CD4-positive, alpha-beta memory T cell (primary cell): ENCODE measurements around the gene MAG. TPM values are rescaled to one million over a fixed set of nuclear protein-coding genes. Genes with fewer than 3 reads are reported as not detected.

Experiments used
- CTCF ChIA-PET: fragments of 350-600 bp; sonication (Branson Sonifier 250); formaldehyde crosslinking; loops from one replicate; lab custom pipeline; 2021; ENCODE audit warnings: inconsistent platforms; ENCODE audit not compliant: partially characterized antibody; lab: Charles Lee
- POLR2A ChIA-PET: fragments of 350-600 bp; sonication (Branson Sonifier 250); formaldehyde crosslinking; loops from one replicate; lab custom pipeline; 2021; ENCODE audit not compliant: partially characterized antibody; lab: Charles Lee
- DNase-seq, 5 donors: peaks; one replicate each; pipeline versions ENCODE4 v3.0.0 to v3.0.0-alpha.2; 2020 to 2022; ENCODE audit warnings: mixed read lengths in 1 of 5
- H3K27ac ChIP-seq: one replicate; pipeline ENCODE4 v1.7.0; 2013; ENCODE audit warnings: low read depth, low read length
- H3K27me3 ChIP-seq: 2 replicates; pipeline ENCODE4 v1.7.0; 2013; ENCODE audit warnings: mild to moderate bottlenecking, low read length, moderate library complexity; ENCODE audit not compliant: insufficient read depth
- H3K36me3 ChIP-seq: 2 replicates; pipeline ENCODE4 v1.7.0; 2013; ENCODE audit warnings: mild to moderate bottlenecking, low read length, moderate library complexity; ENCODE audit not compliant: insufficient read depth
- H3K4me1 ChIP-seq: 2 replicates; pipeline ENCODE4 v1.7.0; 2013; ENCODE audit warnings: mild to moderate bottlenecking, low read length, moderate library complexity; ENCODE audit not compliant: insufficient read depth
- H3K4me3 ChIP-seq, 2 donors: one replicate each; pipeline ENCODE4 v1.7.0; 2013; ENCODE audit warnings: low read length in 2 of 2, mild to moderate bottlenecking in 1 of 2
- H3K9me3 ChIP-seq, 2 donors: one replicate each; pipeline ENCODE4 v1.7.0; 2013; ENCODE audit warnings: low read length in 2 of 2, control low read depth in 1 of 2; ENCODE audit not compliant: control insufficient read depth in 1 of 2
- H3K27ac Mint-ChIP-seq, 7 donors: one replicate each; pipeline ENCODE4 v1.8.0; 2020 to 2021; ENCODE audit warnings: mixed read lengths in 7 of 7, mild to moderate bottlenecking in 6 of 7, inconsistent platforms in 3 of 7, moderate library complexity in 3 of 7
- H3K27me3 Mint-ChIP-seq, 2 donors: one replicate each; pipeline ENCODE4 v1.8.0; 2020 to 2021; ENCODE audit warnings: mixed read lengths in 2 of 2
- H3K36me3 Mint-ChIP-seq, 2 donors: one replicate each; pipeline ENCODE4 v1.8.0; 2020 to 2021; ENCODE audit warnings: mixed read lengths in 2 of 2, inconsistent platforms in 1 of 2, mild to moderate bottlenecking in 1 of 2
- H3K4me1 Mint-ChIP-seq, 4 donors: one replicate each; pipeline ENCODE4 v1.8.0; 2020 to 2021; ENCODE audit warnings: mixed read lengths in 4 of 4, mild to moderate bottlenecking in 1 of 4
- H3K4me3 Mint-ChIP-seq, 8 donors: one replicate each; pipeline ENCODE4 v1.8.0; 2020 to 2021; ENCODE audit warnings: mixed read lengths in 8 of 8, mild to moderate bottlenecking in 7 of 8, moderate library complexity in 6 of 8, inconsistent platforms in 3 of 8
- H3K9me3 Mint-ChIP-seq, 8 donors: one replicate each; pipeline ENCODE4 v1.8.0; 2020 to 2021; ENCODE audit warnings: mixed read lengths in 8 of 8, mild to moderate bottlenecking in 5 of 8, inconsistent platforms in 3 of 8, moderate library complexity in 1 of 8
- intact Hi-C: fragments of 100-400 bp; cut with micrococcal nuclease; formaldehyde crosslinking; loops from one replicate; pipeline ENCODE4 v1.15.1; 2023
- polyA plus RNA-seq, 2 donors: library from polyadenylated mRNA; unstranded; fragments of 300-500 nt; fragmentation: Illumina TruSeq; gene quantifications; one replicate each; pipeline ENCODE4 v1.2.3, GENCODE V29; 2021
- total RNA-seq, 2 experiments: library from RNA; stranded (reverse); gene quantifications; one replicate each; pipeline ENCODE4 v1.2.3, GENCODE V29; 2021

The MAG gene
- total and polyA plus RNA-seq, 4 experiments from 2014 or later, result not detected

- ChIA-PET CTCF (no interaction called here), POLR2A (no interaction called here)
- no peaks in the 10 kb centered on the region for H3K9me3 ChIP-seq
- peaks cover 14% of the 10 kb centered on the region for H3K4me1 ChIP-seq
- no peak overlapping the region for H3K27ac ChIP-seq
- H3K36me3 ChIP-seq, result no peaks in the 10 kb centered on the region
- H3K9me3 Mint-ChIP-seq, result no peaks in the 10 kb centered on the region
- H3K36me3 Mint-ChIP-seq, result no peaks in the 10 kb centered on the region
- intact Hi-C loops, result no loop called here
- H3K4me3 ChIP-seq, result no peak overlapping the region
- no peaks in the 10 kb centered on the region for H3K27me3 Mint-ChIP-seq
- peaks cover 0 to 8% (median 5%) of the 10 kb centered on the region in 4 donors for H3K4me1 Mint-ChIP-seq
- no peak for DNase-seq
- no peaks in the 10 kb centered on the region for H3K27me3 ChIP-seq
- H3K4me3 Mint-ChIP-seq, result no peak overlapping the region
- no peak overlapping the region for H3K27ac Mint-ChIP-seq
Measured at GRCh38 chr19:35298561-35298972, 6.6 kb downstream of the MAG start.

GRCh38 chr19:35299523-35300338 is 7.8 kb downstream of the MAG start:
- Mint-ChIP-seq H3K9me3 (no peaks in the 10 kb centered on the region), H3K27ac (no peak overlapping the region), H3K36me3 (no peaks in the 10 kb centered on the region), H3K27me3 (no peaks in the 10 kb centered on the region), H3K4me1 (peaks cover 0 to 8% (median 3%) of the 10 kb centered on the region in 4 donors), H3K4me3 (no peak overlapping the region)
- no peaks in the 10 kb centered on the region for H3K27me3 ChIP-seq
- H3K27ac ChIP-seq, result no peak overlapping the region
- POLR2A ChIA-PET, result no interaction called here
- CTCF ChIA-PET, result no interaction called here
- H3K4me3 ChIP-seq, result no peak overlapping the region
- no peaks in the 10 kb centered on the region for H3K9me3 ChIP-seq
- H3K36me3 ChIP-seq, result no peaks in the 10 kb centered on the region
- H3K4me1 ChIP-seq, result peaks cover 14% of the 10 kb centered on the region
- DNase-seq, result no peak
- intact Hi-C loops, result no loop called here

GRCh38 chr19:35300339-35300649 is 8.3 kb downstream of the MAG start:
- Histone ChIP-seq H3K4me3 (no peak overlapping the region), H3K4me1 (peaks cover 12% of the 10 kb centered on the region), H3K27me3 (no peaks in the 10 kb centered on the region), H3K36me3 (no peaks in the 10 kb centered on the region), H3K9me3 (no peaks in the 10 kb centered on the region), H3K27ac (no peak overlapping the region)
- DNase-seq, result no peak
- ChIA-PET CTCF (no interaction called here), POLR2A (no interaction called here)
- Mint-ChIP-seq H3K4me1 (peaks cover 0 to 8% (median 3%) of the 10 kb centered on the region in 4 donors), H3K27ac (no peak overlapping the region), H3K4me3 (no peak overlapping the region), H3K27me3 (no peaks in the 10 kb centered on the region), H3K36me3 (no peaks in the 10 kb centered on the region), H3K9me3 (no peaks in the 10 kb centered on the region)
- intact Hi-C loops, result no loop called here

GRCh38 chr19:35301961-35302360 is 10.0 kb downstream of the MAG start:
- Histone ChIP-seq H3K27ac (no peak overlapping the region), H3K9me3 (no peaks in the 10 kb centered on the region), H3K4me3 (no peak overlapping the region), H3K4me1 (no peaks in the 10 kb centered on the region), H3K27me3 (no peaks in the 10 kb centered on the region), H3K36me3 (no peaks in the 10 kb centered on the region)
- H3K27me3 Mint-ChIP-seq, result no peaks in the 10 kb centered on the region
- ChIA-PET CTCF (interaction anchor here (1.1 kb wide), 1 partner anchor 66 kb away, joined by 4 read pairs; no protein-coding TSS in a partner anchor), POLR2A (no interaction called here)
- H3K36me3 Mint-ChIP-seq, result no peaks in the 10 kb centered on the region
- DNase-seq, result no peak
- H3K9me3 Mint-ChIP-seq, result no peaks in the 10 kb centered on the region
- H3K4me1 Mint-ChIP-seq, result no peaks in the 10 kb centered on the region
- no peak overlapping the region for H3K4me3 Mint-ChIP-seq
- intact Hi-C loops, result no loop called here
- H3K27ac Mint-ChIP-seq, result no peak overlapping the region

- H3K9me3 ChIP-seq, result no peaks in the 10 kb centered on the region
- H3K27me3 Mint-ChIP-seq, result no peaks in the 10 kb centered on the region
- no peaks in the 10 kb centered on the region for H3K4me1 Mint-ChIP-seq
- no peak for DNase-seq
- ChIA-PET CTCF (interaction anchor here (1.1 kb wide), 1 partner anchor 66 kb away, joined by 4 read pairs; no protein-coding TSS in a partner anchor), POLR2A (no interaction called here)
- no peak overlapping the region for H3K27ac ChIP-seq
- no peaks in the 10 kb centered on the region for H3K36me3 Mint-ChIP-seq
- no peak overlapping the region for H3K4me3 ChIP-seq
- intact Hi-C loops, result no loop called here
- no peaks in the 10 kb centered on the region for H3K27me3 ChIP-seq
- H3K4me3 Mint-ChIP-seq, result no peak overlapping the region
- no peaks in the 10 kb centered on the region for H3K9me3 Mint-ChIP-seq
- no peak overlapping the region for H3K27ac Mint-ChIP-seq
- H3K36me3 ChIP-seq, result no peaks in the 10 kb centered on the region
- H3K4me1 ChIP-seq, result no peaks in the 10 kb centered on the region
Measured at GRCh38 chr19:35302446-35302845, 10.5 kb downstream of the MAG start.

- H3K9me3 ChIP-seq, result no peaks in the 10 kb centered on the region
- H3K27ac ChIP-seq, result no peak overlapping the region
- Mint-ChIP-seq H3K27me3 (no peaks in the 10 kb centered on the region), H3K9me3 (no peaks in the 10 kb centered on the region), H3K4me3 (no peak overlapping the region), H3K4me1 (no peaks in the 10 kb centered on the region), H3K36me3 (no peaks in the 10 kb centered on the region), H3K27ac (no peak overlapping the region)
- ChIA-PET POLR2A (no interaction called here), CTCF (no interaction called here)
- intact Hi-C loops, result no loop called here
- no peak for DNase-seq
- no peaks in the 10 kb centered on the region for H3K27me3 ChIP-seq
- no peaks in the 10 kb centered on the region for H3K4me1 ChIP-seq
- no peak overlapping the region for H3K4me3 ChIP-seq
- no peaks in the 10 kb centered on the region for H3K36me3 ChIP-seq
Measured at GRCh38 chr19:35303357-35303915, 11.5 kb downstream of the MAG start.

GRCh38 chr19:35304036-35304435 is 12.1 kb downstream of the MAG start:
- Histone ChIP-seq H3K4me1 (no peaks in the 10 kb centered on the region), H3K36me3 (no peaks in the 10 kb centered on the region), H3K27ac (no peak overlapping the region), H3K27me3 (no peaks in the 10 kb centered on the region), H3K9me3 (no peaks in the 10 kb centered on the region), H3K4me3 (no peak overlapping the region)
- Mint-ChIP-seq H3K4me1 (no peaks in the 10 kb centered on the region), H3K9me3 (no peaks in the 10 kb centered on the region), H3K27me3 (no peaks in the 10 kb centered on the region), H3K4me3 (no peak overlapping the region), H3K27ac (peak overlapping the region in 1 of 7 donors; percentile 29), H3K36me3 (no peaks in the 10 kb centered on the region)
- DNase-seq, result no peak
- intact Hi-C loops, result no loop called here
- POLR2A ChIA-PET, result no interaction called here
- CTCF ChIA-PET, result no interaction called here
